Retinal pigment epithelial cell (primary cell): ENCODE results near the gene PRX.
"Not testable (repeated sequence)": the region's sequence is repeated elsewhere in the genome, so short reads cannot be mapped to it uniquely, and the experiment has no call there.

Experiments used
- DNase-seq: peaks from one replicate; pipeline ENCODE4 v3.0.0-alpha.2; 2010; ENCODE audit warnings: low read depth
- H3K4me3 ChIP-seq: 2 replicates; pipeline ENCODE4 v1.5.1; 2011; ENCODE audit warnings: mild to moderate bottlenecking, low read length, control low read depth, moderate library complexity
- TF ChIP-seq, protein P1 (sequence below): conservative IDR thresholded peaks from 2 replicates; pipeline ENCODE4 v1.5.1; 2011; ENCODE audit warnings: low read depth, low read length, control low read depth, inconsistent platforms

PRX gene

DNA sequence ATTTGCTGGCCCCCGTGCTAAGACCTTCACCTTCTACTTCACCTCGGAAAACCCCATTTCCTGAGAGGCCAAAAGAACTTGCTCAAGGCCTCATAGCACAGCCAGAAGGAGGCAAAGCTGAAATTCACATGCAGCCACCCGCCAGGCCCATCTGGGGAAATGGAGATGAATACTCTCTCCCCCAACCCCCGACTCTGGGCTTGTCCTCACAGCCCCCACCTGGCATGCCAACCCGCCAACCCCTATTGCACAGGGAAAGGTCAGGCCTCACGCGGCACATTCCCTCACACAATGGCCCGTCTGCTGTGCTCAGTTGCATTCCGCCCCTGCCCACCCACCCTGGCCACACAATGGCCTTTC lies 3.2 kb downstream of the PRX start:
- TF ChIP-seq, protein P1, sequence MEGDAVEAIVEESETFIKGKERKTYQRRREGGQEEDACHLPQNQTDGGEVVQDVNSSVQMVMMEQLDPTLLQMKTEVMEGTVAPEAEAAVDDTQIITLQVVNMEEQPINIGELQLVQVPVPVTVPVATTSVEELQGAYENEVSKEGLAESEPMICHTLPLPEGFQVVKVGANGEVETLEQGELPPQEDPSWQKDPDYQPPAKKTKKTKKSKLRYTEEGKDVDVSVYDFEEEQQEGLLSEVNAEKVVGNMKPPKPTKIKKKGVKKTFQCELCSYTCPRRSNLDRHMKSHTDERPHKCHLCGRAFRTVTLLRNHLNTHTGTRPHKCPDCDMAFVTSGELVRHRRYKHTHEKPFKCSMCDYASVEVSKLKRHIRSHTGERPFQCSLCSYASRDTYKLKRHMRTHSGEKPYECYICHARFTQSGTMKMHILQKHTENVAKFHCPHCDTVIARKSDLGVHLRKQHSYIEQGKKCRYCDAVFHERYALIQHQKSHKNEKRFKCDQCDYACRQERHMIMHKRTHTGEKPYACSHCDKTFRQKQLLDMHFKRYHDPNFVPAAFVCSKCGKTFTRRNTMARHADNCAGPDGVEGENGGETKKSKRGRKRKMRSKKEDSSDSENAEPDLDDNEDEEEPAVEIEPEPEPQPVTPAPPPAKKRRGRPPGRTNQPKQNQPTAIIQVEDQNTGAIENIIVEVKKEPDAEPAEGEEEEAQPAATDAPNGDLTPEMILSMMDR: no peak
- H3K4me3 ChIP-seq: no peak overlapping the region
- no peak for DNase-seq

DNA sequence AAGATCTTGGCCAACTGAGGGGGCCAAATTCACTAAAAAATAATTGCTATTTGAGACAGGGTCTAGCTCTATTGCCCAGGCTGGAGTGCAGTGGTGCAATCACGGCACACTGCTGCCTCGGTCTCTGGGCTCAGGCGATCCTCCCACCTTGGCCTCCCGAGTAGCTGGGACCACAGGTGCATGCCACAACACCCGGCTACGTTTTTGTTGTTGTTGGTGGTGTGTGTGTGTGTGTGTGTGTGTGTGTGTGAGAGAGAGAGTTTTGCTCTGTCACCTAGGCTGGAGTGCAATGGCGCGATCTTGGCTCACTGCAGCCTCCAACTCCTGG lies 4.6 kb downstream of the PRX start:
- DNase-seq, H3K4me3 ChIP-seq: not testable (repeated sequence)

DNA sequence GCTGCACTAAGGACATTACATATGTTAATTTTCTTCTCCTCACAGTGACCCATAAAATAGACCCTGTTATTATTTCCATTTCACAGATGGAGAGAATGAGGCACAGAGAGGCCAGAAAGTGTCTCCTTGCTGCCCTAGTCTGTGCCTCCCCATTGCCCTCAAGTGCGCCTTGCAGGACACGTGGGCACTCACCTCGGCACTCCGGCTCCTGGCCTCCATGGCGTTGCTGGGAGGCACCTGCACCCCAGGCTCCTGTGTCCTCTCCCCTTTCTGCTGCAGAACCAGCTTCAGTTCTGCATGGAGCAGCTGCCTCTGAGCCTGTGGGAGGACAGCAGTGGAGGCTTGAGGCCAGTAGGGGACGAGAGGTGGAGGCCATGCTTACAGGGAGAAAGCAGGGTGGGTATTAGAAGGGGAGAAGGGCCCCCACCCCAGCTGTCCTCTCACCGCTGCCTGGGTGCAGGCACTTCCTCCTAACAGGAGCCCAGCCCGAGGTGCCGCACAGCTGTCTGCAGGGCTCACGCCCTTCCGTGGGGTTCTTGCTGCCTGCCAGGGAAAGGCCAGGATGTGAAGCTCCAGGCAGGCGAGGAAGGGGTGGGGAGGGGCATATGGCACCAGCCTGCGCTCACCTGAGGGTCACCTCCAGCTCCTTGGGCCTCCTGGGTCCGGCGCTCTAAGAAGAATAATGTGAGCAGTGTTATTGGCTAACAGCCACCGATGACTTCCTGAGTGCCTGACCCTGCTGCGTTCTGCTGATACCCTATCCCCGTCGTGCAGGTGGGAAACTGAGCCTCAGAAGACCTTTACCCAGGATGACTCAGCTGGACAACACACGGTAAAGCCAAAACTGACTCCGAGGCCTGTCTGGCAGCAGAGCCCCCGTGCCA lies 5.2 kb downstream of the PRX start:
- no peak overlapping the region for H3K4me3 ChIP-seq
- TF ChIP-seq, protein P1: no peak
- no peak for DNase-seq

DNA sequence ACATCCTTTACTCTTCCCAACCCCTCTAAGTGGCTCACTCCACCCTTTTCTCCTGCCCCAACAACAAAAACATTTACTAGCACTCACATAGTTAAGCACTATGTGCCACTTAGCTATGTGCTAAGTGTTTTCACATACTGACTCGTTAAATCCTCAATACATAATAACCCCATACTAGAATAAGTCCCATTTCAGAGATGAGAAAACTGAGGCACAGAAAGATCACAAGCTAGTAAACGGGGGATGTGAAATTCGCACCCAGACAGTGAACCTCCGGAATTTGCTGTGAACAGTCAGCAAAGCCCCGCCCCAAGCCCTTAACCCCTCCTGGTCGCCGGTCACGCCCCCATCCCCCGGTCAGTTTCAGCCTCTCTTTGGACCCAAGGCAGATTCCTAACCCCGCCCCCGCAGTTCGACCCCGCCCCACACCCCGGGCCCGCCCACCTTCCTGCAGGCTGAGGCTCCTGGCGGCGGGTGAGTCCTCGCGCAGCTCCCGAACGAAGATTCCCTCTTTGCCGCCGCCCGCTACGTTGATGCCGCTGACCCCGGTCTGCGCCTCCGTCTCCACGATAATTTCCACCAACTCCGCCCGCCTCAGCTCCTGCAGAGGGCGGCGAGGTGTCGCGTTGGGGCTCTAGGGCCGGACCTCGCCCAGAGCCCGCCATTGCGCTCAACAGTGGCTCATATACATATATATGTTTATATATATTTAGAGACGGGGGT lies 9.8 kb downstream of the PRX start:
- DNase-seq: peak; percentile 49
- peak overlapping the region; percentile 49 for H3K4me3 ChIP-seq
- TF ChIP-seq, protein P1: no peak

DNA sequence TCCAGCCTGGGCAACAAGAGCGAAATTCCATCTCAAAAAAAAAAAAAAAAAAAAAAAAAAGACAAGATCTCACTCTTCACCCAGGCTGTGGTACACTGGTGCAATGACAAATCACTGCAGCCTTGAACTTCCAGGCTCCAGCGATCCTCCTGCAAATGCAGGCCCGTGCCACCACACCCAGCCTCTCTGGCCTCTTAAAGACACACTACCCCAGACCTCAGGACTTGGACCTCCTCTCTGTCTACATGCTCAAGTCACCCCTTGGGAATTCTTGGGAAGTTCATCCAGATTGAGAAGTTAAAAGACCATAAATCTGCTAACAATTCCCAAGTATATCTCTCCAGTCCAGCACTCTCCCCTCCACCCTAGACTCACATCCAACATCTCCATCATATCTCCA lies 12.6 kb downstream of the PRX start:
- TF ChIP-seq, protein P1: no peak
- no peak overlapping the region for H3K4me3 ChIP-seq
- no peak for DNase-seq

DNA sequence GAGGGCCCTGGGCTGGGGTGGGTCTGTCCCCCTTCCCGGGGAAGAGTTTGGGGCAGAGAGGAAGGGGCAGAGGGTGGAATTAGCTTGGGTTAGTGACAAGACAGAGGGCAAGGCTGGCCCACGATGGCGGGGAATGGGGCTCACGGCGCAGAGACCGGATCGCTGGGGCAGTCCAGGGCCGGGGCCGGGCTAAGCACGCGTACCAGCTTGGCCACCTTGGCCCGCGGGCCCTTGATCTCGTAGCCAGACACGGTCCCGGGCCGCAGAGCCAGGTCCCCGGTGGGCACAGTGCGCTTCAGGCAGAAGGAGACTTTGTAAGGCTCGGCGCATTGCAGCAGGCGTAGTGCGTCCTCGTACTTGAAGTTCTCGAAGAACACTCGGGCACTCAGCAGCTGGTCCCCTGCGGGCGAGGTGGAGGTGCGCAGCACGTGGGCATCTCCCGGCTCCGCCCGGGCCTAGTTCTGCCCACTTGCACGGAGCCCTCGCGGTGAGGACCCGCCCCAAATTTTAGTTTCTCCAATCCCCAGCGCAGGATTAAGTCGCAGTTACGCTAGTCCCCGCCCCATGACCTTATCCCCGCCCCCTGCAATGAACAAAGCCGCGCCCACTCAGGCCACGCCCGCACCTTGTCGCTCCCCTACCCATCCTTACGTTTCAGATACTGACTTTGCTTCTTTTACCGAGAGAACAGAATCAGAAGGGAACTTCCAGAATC lies 14.6 kb downstream of the PRX start:
- H3K4me3 ChIP-seq: no peak overlapping the region
- TF ChIP-seq, protein P1: no peak
- no peak for DNase-seq

DNA sequence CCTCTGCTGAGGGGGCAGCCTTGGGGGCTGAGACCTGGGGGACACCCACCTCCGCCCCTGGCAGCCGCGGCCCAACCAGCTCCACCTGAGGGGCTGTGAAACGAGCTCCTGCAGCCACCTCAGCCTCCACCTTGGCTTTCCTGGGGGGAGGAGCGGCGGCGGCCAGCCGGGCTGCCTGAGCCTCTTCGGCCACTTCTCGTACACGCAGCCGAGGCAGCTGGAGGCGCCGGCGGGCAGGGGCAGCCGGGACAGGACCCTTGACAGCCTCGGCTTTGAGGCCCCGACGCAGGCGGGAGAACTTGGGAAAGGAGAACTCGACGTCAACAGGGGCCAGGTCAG lies 15.6 kb downstream of the PRX start:
- TF ChIP-seq, protein P1: no peak
- no peak for DNase-seq
- no peak overlapping the region for H3K4me3 ChIP-seq
